Retina (tissue), 1 donor: ENCODE data around the gene MN1.

Experiments
- DNase-seq: peaks from one replicate; pipeline ENCODE4 v3.0.0-alpha.2; 2016

Gene MN1

DNA sequence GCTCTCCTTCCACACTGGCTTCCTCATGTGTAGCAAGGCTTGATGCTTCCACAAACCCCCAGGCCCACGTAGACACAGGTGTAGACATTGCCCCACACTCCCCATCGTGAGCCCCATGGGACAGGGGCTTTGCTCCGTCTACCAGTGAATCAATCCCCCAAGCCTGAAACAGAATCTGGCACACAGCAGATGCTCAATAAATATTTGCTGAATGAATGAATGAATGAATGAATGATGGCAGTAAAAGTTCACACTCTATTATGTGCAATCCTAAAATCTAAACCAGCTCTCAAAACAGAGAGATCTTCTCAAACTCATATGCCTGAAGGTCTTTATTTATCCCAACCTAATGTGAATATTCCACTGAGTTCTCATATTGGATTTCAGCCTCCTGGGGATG is 69.9 kb downstream of the MN1 start:
- no peak for DNase-seq

DNA sequence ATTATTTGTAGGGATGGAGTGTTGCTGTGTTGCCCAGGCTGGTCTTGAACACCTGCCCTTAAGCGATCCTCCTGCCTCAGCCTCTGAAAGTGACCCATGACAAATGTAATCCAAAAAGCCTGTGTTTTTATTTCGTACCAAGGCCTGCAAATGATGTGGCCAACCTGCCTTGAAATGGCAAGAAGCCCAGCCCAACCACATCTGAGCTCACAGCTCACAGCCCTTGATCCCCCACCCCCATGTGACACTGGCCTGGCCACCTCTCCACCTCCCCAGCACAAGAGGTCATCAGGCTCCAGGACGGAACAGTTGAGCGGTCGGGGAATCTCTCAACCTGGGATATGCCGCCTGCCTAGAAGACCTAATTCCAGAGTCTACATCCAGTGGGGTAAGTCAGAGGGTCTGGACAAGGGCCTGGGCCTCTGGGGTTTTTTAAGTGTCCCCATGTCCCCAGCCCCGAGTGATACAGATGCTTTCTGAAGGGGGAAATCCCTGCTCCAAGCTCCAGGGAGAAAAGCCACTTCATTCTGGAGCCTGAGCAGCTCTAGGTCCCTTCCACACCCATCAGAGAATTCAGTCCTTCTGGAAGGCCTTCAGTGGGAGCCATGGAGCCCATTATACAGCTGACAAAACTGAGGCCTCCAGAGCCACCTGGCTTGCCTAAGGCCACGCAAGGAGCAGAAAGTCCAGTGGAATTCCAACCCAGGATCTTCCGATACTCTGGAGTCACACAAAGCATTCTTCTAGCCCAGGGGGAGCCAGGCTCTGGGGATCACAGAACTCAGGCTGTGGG is 70.7 kb downstream of the MN1 start:
- no peak for DNase-seq

DNA sequence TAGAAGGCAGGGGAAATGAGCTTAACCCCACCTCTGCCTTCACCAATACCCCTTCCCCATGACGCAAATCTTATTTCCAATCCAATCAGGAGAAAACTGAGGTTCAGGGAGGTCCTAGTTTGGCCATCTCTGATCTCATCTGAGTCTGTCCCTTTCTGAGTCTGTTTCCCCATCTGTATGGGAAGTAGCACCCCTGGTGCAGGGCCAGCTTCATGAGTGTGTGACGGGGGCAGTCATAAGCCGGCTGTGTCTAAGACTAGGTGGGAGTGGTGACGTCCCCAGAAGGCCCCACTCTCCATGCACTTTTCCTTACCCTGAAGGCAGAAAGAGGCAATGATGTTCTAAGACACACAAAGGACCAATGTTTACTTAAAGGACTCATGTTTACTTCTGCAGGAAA is 72.3 kb downstream of the MN1 start:
- no peak for DNase-seq

DNA sequence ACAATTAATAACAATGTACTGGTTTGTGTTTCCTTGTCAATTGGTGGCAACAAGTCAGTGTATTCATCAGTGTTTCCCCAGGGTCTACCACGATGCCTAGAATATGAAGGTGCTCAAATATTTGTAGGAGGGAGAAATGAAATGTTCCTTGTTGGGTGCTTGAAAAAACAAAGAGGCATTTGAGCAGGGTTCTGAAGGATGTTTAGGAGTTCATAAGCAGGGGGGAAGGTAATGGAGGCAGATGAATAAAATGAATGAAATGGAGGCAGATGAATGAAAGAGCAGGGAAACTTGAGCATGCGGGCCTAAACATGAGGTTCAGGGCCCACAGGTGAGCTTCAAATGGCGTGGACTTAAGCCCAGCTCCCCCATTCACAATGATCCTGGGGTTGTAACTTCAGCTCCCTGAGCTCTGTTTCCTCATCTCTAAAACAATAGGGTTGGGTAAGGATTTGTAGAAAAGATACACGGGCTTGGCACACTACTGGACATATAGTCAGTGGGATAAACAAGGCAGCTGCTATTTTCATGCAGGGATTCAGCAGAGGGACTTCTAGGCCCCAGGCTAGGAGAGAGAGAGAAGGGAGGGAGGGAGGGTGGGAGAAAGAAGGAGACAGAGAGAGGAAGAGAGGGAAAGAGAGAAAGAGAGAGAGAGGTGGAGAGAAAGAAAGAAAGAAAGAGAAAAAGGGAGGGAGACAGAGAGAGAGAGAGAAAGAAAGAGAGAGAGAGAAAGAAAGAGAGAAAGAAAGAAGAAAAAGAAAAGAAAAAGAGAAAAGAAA is 73.7 kb downstream of the MN1 start:
- DNase-seq, result no peak

DNA sequence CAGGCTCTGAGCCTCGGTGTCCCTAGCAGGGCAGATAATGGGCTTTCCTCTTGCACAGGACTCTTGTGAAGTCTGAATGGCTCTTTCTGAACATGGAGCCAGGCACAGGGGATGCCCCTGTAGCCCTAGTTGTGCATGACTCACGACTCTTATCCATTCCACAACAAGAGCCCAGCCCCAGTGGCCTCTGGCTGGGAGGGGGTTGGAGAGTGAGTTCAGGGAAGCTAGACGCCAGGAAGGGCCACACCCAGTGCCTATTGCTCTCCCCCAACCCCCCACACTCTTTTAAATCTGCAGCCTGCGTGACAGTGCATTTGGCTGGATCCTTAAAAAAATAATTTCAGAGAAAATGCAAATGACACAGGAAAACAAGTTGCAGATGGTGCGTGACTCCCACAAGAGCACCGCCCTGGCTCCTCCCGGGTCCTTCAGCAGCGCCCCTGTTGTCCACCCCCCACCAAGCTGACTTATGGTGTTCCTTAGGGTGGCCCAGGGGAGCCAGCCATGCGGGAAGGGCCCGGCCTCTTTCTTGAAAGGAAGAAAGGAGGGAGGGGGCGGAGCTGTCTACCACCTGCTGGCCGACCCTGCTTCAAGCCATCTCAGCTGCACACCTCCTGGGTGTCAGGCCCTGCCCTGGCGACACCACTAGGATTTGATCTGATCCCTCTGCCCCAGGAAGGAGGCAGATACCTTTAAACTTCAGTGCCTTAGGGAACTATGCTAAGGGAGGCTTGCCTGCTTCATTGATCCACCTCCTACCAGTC is 74.7 kb downstream of the MN1 start:
- DNase-seq, result no peak

DNA sequence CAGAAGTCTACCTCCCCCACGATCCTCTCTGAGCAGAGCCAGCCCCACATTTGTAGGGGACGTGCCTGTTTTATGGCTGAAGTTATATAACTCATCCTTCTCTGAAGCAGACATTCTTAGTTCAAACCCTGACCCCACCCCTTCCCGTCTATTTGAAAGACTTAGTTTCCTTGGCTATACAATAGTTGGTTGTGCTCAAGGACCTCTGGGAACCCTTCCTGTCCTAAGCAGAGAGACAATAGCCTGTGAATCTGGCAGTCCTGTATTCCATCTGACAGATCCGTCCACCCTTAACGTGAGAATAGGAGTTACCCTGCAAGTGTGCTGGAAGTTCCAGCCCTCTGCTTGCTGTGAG is 75.2 kb downstream of the MN1 start:
- DNase-seq, result no peak

DNA sequence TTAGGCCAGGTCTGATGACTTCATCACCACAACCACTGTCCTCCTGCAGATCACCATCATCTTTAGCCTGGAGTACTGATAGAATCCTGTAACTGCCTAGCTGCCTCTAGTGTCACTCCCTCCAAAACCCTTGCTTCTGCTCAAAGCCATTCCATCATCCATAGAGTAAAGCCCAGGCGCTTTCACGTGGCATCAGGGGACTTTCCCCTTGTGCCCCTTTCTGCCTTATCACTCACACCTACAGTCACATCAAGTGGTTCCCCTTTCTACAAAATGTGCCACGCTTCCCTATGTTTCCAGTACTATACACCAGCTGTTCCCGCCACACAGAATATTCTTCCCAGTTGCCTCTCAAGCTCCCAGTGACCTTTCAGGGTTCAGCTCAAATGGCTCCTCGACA is 75.9 kb downstream of the MN1 start:
- no peak for DNase-seq

DNA sequence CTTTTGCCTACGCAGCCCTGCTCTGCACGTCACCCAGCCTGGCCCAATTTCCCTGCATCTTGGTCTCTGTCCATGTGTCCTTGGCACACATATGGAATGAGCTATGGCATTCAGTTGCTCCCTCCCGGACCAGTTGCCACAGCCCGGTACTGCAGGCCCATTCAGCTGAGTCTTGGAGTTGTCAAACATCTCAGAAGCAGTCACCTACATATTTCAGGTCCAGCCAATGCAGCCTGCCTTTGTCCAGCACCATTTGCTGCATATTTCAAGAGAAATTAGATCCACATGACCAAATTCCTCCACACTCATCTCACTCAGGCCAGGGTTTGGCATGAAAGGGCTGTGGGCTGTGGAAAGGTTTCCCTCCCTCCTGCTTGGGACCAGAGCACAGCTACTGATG is 76.8 kb downstream of the MN1 start:
- DNase-seq, result no peak

DNA sequence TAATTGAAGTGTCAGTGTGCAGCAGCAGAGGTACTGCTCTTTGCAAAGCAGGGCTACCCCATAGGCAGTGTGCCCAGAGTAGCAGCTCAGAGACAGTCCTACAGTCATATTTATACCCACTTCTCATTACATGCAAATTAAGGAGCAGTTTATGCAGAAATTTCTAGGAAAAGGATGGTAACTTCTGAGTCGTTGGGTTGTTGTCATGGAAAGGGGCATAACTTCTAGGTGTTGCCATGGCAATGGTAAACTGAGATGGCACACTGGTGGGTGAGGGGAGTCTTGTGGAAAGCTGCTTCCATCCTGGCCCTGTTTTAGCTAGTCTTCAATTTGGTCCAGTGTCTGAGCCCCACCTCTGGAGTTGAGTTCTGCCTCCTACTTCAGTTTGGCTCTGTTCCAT is 77.4 kb downstream of the MN1 start:
- no peak for DNase-seq

DNA sequence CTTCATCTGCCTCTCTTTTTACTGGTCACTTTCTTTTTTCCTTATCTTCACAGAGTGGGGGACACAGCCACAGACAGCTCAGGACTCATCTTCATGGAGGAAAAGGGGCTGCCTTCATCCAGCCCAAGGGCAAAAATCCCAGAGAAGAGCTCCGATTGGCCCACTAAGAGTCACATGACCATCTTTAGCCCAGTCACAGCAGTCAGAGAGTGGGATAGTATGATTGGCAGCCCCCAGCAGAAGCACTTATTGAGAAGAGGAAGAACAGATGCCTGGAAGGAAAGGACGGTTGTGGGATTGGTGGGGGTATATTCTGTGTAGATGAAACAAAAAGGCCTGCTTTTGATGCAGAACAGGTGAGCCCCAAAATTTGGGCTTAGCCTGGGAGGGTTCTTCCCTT is 77.8 kb downstream of the MN1 start:
- DNase-seq, result no peak

DNA sequence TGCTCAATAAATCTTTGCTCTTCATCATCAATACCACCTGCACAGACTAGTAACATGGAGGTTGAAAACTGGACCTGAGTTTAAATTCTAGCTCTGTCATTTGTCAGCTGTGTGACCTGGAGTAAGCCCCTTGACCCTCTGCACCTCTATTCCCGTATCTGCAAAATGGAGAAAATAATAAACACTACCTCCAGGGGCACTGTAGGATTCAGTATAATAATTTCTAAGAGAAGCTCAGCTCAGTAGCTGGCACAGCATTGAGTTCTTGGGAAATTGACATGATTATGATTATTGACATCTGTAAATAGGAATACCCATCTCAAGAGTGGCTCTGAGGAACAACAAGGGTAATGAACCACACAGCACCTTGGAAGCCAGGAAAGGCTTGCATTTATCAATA is 78.4 kb downstream of the MN1 start:
- no peak for DNase-seq

DNA sequence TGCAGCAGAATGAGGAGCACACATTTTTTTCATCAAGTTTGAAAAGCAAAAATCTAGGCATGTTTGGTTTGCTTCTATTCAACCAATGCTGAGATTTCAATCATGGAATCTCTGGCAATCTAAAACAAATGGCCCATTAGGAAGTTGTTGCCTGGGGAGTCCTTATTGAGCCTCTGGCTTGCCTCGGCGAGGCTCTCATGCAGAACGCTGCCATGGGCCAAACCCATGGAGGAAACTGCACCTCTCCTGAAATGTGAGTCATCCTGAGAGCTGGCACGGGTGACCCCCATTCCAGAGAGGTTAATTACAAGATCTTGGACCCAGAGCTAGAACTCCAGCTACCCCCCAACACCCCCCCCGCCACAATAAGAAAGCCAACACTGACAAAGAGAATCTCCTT is 80.7 kb downstream of the MN1 start:
- DNase-seq, result no peak

DNA sequence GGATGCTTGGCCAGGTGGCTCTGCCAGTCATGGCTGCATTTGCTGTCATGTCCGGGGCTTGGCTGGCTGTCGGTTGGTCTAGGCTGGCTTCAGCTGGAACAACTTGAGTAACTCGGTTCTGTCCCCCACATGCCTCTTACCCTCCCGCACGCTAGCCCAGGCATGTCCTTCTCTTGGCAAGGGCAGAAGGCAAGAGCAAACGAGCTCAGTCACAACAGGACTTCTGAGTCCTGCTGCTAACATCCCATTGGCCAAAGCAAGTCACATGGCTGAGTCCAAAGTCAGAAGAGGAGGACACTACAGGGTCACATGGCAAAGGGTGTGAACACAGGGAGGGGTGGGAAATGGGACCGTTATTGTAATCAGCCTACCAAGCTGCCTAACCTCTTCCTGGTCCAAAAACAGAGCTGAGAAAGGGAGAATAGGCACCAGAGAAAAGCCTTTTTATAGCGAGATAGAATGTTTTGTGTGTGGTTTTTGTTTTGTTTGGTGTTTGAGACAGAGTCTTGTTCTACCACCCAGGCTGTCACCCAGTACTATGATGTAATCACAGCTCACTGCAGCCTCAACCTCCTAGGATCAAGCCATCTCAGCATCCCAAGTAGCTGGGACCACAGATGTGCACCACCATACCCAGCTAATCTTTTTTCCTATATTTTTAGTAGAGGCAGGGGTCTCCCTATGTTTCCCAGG is 81.9 kb downstream of the MN1 start:
- DNase-seq, result no peak

DNA sequence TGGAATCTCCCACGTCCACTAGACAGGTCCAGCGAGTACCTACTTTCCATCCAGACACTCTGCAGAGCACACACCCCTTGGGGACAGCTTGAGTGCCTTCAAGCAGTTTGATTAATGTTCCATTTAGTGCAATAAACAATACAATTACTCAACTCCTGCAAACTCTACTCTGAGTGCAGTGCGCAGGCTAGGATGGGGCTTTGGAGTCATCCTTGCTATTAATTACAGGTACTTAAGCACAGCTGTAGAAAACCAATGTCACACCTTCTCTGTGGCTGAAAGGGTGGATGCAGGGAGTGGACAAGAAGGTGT is 82.6 kb downstream of the MN1 start:
- DNase-seq, result no peak

DNA sequence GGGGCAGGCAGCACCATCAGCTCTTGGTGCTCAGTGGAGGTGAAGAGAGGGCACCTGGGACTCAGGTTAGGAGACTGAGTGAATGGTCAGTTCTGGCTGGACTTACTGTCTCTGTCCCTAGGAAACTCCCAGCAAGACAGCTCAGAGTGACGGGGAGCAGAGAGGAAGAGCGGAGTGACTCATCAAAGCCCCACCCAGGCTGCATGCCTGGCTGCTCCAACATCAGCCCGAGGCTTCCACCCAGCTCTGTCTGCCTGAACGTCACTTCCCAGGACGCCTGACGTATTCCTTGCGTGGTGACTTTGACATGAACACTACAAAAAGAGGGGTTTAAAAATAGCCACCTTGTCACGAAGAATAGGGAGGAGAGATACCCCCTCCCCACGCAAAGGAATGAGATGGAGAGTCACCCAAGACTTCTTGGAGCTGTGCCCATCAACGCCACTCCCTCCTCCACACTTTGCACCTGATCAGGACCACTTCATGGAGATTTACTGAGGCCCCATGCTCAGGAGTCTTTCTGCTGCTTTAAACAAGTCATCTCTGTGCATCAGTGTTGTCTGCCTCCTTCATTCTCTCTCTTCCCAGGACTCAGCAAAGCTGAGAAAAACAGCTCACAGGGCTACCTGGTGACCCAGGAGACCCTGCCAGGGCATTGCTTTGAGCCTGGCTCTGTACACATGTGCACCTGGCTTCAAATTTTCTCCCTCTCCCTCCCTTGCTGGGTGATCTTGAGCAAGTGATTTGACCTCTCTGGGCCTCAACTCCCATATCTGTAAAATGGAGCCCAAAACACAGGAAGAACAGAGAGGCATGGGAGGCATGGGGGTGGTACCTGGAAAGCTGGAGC is 83.1 kb downstream of the MN1 start:
- DNase-seq, result no peak

DNA sequence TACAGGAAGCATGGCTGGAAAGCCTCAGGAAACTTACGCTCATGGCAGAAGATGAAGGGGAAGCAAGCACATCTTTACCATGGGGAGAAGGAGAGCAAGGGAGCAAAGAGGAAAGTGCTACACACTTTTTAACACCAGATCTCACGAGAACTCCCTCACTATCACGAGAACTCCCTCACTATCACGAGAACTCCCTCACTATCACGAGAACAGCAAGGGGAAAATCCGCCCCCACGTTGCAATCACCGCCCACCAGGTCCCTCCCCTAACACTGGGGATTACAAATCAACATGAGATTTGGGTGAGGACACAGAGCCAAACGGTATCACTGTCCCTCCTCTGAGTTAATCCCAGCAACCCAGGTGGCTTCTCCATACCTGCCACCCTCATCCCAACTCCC is 84.5 kb downstream of the MN1 start:
- DNase-seq, result no peak

DNA sequence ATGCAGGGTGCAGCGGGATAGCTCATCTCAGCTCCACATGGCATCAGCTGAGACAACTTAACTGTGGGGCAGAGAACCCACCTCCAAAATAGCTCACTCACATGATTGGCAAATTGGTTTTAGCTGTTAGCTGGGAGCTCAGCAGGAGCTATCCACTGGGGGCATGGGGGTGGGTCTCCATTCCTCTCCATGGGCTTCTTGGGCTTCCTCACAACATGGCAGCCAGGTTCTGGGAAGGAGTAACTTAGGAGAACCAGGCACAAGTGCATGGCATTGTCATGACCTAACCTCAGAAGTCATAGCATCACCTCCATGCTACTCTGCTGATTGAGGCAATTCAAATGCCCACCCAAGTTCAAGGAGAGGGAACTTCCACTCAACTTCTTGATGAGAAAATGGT is 85.5 kb downstream of the MN1 start:
- DNase-seq, result no peak

DNA sequence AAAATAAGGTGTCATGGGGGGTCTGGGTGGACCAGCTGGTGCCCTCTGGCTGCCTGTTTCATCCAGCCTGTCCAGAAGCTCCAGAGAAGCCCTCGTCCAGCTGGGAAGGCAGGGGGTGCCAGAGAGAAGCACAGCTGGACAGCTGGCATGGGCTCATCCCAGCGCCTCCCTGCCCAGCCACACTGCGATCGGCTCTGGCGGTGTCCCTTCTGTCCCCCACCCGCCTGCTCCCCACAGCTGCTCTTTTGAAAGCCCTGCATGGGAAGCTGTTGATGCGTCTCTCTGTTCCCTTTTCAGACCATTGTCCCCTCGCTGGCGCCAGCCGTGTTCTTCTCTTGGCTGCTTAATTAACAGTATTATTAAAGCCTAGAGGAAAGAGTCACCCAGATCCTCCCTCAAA is 86.5 kb downstream of the MN1 start:
- peak; percentile 82 for DNase-seq

DNA sequence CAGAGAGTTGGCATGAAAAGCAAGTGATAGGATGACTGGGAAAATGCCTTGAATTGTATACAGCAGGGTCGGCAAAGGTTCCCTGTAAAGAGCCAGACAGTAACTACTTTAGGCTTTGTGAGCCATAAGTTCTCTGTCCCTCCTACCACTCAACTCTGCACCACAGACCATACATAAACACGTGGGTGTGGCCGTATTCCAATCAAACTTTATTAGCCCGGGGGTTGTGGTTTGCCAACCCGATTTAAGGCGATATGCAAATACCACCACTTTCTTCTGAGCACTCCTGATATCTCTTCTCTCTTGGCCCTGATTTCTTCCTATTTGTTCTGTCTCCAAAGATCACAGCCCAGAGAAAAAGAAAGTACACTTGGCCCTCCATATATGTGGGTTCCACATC is 87.5 kb downstream of the MN1 start:
- DNase-seq, result no peak

DNA sequence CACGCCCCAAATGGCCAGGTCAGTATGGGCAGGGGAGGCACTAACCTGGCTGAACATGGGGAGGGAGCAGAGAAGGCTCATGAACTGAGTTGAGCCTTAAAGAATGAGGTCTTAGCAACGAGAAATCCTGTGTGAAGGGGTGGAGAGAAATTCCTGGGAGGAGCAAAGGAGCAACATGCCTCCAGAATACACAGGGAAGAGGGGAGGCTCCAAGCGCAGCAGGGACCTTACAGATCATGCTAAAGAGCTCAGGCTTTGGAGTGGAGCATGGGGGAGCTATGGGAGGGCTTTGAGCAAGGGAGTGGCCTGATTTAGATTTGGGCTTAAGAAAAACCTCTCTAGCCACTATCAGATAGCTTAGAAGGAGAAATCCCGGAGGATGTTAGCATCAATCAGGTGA is 88.1 kb downstream of the MN1 start:
- no peak for DNase-seq

DNA sequence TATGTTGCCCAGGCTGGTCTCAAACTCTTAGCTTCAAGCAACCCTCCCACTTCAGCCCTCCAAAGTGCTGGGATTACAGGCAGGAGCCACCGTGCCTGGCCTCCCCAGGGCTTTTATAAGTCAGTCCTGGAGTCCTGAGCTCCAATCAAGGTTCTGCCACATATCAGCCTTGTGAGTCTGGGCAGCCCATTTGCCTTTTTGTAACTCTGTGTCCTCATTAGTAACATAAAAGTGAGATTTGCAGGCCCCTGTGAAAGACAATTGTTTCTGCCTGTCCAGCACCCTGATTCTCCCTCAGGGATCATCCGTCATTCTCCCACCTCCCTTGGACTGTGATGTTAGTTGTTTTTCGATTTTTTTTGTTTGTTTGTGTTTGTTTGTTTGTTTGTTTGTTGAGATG is 89.8 kb downstream of the MN1 start:
- no peak for DNase-seq

DNA sequence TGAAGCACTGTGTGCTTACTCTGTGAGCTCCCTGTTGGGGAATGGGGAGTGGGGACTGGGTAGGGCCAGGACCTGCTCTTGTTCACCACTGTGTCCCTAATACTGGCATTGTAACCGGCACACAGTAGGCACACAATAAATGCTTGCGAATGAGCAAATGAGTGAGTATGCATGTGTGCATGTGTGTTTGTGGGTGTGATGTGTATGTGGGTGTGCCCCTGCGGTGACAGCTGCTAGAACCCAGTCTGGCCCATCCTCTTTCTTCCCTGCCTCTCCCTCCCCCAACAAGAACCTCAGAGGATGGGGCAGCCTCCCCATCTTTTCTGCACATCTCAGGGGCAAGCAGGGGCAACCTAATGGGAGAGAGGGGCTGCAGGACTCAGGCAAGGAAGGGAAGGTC is 90.5 kb downstream of the MN1 start:
- no peak for DNase-seq
